Suprapubic skin (tissue), 4 donors: ENCODE data around the gene NPR2. TPM values are rescaled to one million over a fixed set of nuclear protein-coding genes. Genes with fewer than 3 reads are reported as not detected.

Experiments used
- DNase-seq, 2 donors: peaks; one replicate each; pipeline ENCODE4 v3.0.0-alpha.2; 2019; ENCODE audit warnings: low spot score in 2 of 2
- H3K27ac ChIP-seq: fragments of 200-600 bp; sonication (generic); one replicate; pipeline ENCODE4 v1.5.1; 2019
- H3K27me3 ChIP-seq: fragments of 200-600 bp; sonication (generic); one replicate; pipeline ENCODE4 v1.5.1; 2019
- H3K36me3 ChIP-seq: fragments of 200-600 bp; sonication (generic); one replicate; pipeline ENCODE4 v1.5.1; 2019
- H3K4me1 ChIP-seq: fragments of 200-600 bp; sonication (generic); one replicate; pipeline ENCODE4 v1.5.1; 2019
- H3K4me3 ChIP-seq: fragments of 200-600 bp; sonication (generic); one replicate; pipeline ENCODE4 v1.5.1; 2019; ENCODE audit warnings: mild to moderate bottlenecking
- H3K9me3 ChIP-seq: fragments of 200-600 bp; sonication (generic); one replicate; pipeline ENCODE4 v1.5.1; 2019
- EP300 ChIP-seq: sonication (generic); formaldehyde crosslinking; IDR thresholded peaks from one replicate; pipeline ENCODE4 v1.6.1; 2017; ENCODE audit warnings: antibody characterized with exemption
- POLR2A ChIP-seq, 2 donors: fragments of 450-650 bp; IDR thresholded peaks; one replicate each; pipeline ENCODE4 v1.6.1; 2017; ENCODE audit warnings: antibody characterized with exemption in 2 of 2, mild to moderate bottlenecking in 2 of 2, moderate library complexity in 2 of 2
- POLR2AphosphoS5 ChIP-seq, 3 donors: sonication (generic); formaldehyde crosslinking; IDR thresholded peaks; one replicate each; pipeline ENCODE4 v1.6.1; 2017; ENCODE audit warnings: antibody characterized with exemption in 3 of 3
- WGBS: methylation state at CpG from one replicate; pipeline ENCODE4 v1.1.5; 2018; 5-methylcytosine and 5-hydroxymethylcytosine counted together
- total RNA-seq, 4 donors: library from RNA; depleted of rRNA; stranded (reverse); fragments of >200 nt; gene quantifications; one replicate each; pipeline ENCODE4 v1.1.0, GENCODE V29; 2016
- TF ChIP-seq, protein P1 (sequence below), 2 donors: fragments of 200-600 bp in 1 of 2; fragments of 450-650 bp in 1 of 2; sonication (generic) in 1 of 2; IDR thresholded peaks; one replicate each; pipeline ENCODE4 v1.5.1; 2016 to 2019; ENCODE audit warnings: antibody characterized with exemption in 2 of 2, mild to moderate bottlenecking in 1 of 2, moderate library complexity in 1 of 2

The NPR2 gene
- total RNA-seq, 4 donors from 2014 or later: 8.4 to 26.1 (median 18.2) TPM

DNA sequence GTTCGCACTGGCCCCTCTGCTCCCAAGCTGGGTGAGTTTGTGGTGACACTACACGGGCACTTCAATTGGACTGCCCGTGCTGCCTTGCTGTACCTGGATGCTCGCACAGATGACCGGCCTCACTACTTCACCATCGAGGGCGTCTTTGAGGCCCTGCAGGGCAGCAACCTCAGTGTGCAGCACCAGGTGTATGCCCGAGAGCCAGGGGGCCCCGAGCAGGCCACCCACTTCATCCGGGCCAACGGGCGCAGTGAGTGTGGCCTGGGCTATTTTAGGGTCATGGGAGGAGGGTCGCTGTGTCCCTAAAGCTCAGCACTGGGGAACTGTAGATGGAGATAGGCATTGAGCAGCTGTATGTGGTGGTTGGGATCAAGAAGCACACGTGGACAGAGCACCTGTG, 1.4 kb downstream of the NPR2 start:
- no peak overlapping the region for H3K27ac ChIP-seq

DNA sequence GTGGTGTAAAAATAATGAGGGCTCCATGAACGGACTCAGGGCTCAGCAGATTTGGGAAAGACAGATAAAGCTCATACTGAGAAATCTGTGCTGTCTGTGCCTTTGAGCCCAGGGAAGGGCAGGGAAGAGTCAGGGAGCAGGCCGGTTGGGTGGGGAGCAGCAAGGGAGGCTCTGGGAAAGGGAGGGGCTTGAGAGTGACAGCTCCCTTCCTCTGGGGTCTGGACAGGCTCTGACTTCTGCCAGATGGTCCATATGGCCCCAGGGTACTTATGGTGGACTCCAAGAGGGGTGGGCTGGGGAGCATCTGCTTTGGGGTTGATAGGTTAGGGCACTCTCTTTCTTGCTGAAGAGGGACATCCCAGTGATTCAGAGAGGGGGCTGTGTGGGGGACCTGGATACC, 2.1 kb downstream of the NPR2 start:
- H3K9me3 ChIP-seq: no peaks in the 10 kb centered on the region
- no peak for DNase-seq
- no peaks in the 10 kb centered on the region for H3K27me3 ChIP-seq
- H3K27ac ChIP-seq: no peak overlapping the region
- H3K4me3 ChIP-seq: no peak overlapping the region
- H3K36me3 ChIP-seq: no peaks in the 10 kb centered on the region
- peaks cover 32% of the 10 kb centered on the region for H3K4me1 ChIP-seq
- TF ChIP-seq POLR2A (IDR thresholded peaks at IDR 0.05): no peak
- TF ChIP-seq EP300: no peak
- TF ChIP-seq, protein P1, sequence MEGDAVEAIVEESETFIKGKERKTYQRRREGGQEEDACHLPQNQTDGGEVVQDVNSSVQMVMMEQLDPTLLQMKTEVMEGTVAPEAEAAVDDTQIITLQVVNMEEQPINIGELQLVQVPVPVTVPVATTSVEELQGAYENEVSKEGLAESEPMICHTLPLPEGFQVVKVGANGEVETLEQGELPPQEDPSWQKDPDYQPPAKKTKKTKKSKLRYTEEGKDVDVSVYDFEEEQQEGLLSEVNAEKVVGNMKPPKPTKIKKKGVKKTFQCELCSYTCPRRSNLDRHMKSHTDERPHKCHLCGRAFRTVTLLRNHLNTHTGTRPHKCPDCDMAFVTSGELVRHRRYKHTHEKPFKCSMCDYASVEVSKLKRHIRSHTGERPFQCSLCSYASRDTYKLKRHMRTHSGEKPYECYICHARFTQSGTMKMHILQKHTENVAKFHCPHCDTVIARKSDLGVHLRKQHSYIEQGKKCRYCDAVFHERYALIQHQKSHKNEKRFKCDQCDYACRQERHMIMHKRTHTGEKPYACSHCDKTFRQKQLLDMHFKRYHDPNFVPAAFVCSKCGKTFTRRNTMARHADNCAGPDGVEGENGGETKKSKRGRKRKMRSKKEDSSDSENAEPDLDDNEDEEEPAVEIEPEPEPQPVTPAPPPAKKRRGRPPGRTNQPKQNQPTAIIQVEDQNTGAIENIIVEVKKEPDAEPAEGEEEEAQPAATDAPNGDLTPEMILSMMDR (IDR thresholded peaks at IDR 0.05): no peak
- TF ChIP-seq POLR2AphosphoS5 (IDR thresholded peaks at IDR 0.05): no peak
- 56% methylated on average over 2 of the region's 2 CpGs for WGBS

More for the DNA sequence above, 1.4 kb downstream of the NPR2 start:
- peaks cover 32% of the 10 kb centered on the region for H3K4me1 ChIP-seq
- no peaks in the 10 kb centered on the region for H3K27me3 ChIP-seq
- DNase-seq: no peak
- 76% methylated on average over 2 of the region's 14 CpGs for WGBS
- H3K36me3 ChIP-seq: no peaks in the 10 kb centered on the region
- no peak for TF ChIP-seq EP300
- no peak for TF ChIP-seq POLR2A (IDR thresholded peaks at IDR 0.05)
- TF ChIP-seq, protein P1 (IDR thresholded peaks at IDR 0.05): no peak
- TF ChIP-seq POLR2AphosphoS5 (IDR thresholded peaks at IDR 0.05): no peak
- H3K4me3 ChIP-seq: peak overlapping the region; percentile 54
- no peaks in the 10 kb centered on the region for H3K9me3 ChIP-seq

DNA sequence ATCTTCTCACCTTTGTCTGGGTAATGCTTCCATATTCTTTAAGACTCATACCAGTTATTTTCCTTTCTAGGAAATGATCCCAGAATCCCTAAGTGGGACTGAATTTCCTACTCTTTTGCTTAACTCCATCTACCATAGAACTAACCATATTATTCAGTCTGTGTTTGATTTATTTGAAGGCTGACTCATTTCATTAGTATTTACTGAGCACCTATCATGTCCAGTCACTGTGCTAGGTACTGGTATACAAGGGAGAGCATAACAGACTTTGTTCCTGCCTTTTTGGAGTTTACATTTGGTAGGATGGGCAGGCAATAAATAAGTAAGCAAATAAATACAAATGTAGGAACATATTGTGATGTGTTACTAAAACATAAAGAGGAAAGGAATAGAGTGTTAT, 4.3 kb downstream of the NPR2 start:
- no peak overlapping the region for H3K4me3 ChIP-seq
- peaks cover 4% of the 10 kb centered on the region for H3K36me3 ChIP-seq
- H3K9me3 ChIP-seq: no peaks in the 10 kb centered on the region
- peaks cover 25% of the 10 kb centered on the region for H3K4me1 ChIP-seq
- H3K27me3 ChIP-seq: no peaks in the 10 kb centered on the region
- TF ChIP-seq POLR2AphosphoS5 (IDR thresholded peaks at IDR 0.05) (no peak), EP300 (no peak), POLR2A (IDR thresholded peaks at IDR 0.05) (no peak)
- TF ChIP-seq, protein P1 (IDR thresholded peaks at IDR 0.05): no peak
- no peak overlapping the region for H3K27ac ChIP-seq
- DNase-seq: no peak

DNA sequence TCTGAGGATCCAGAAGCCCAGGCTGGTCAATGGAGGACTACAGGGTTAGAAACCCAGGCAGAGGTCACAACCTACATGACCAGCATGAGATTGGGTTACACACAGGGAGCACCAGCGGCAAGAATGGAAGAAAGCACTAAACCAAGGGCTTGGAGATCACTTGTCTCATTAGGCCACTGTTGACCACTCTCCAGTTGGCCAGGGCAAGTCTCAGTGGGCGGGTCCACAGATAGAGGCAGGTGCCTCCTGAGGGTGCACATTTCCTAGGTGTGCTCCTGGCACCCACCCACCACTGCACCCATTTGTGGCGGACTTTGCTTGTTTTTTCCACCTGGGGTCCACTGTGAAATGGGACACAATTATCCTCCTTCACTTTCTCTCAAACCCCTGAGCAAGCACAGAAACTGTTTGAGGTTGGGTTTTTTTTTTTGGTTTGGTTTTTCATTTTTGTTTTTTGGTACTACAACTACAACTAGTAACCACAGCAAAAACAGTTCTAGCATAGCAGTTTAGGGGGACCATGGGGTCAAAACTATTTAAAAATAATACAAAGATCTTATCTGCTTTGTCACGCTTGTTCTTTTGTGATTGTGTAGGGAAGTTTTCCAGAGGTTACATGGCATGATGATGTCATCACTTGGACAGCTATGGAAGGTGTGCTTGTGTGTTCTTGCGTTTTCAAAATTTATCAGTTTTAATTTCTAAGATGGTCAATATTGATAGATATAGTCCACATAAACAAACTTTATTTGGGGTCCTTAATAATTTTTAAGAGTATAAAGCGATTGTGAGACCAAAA, 6.1 kb downstream of the NPR2 start:
- H3K36me3 ChIP-seq: peaks cover 18% of the 10 kb centered on the region
- H3K27ac ChIP-seq: no peak overlapping the region
- 76% methylated on average over 6 of the region's 6 CpGs for WGBS
- TF ChIP-seq POLR2AphosphoS5 (IDR thresholded peaks at IDR 0.05) (no peak), POLR2A (IDR thresholded peaks at IDR 0.05) (no peak), EP300 (no peak)
- TF ChIP-seq, protein P1 (IDR thresholded peaks at IDR 0.05): no peak
- H3K27me3 ChIP-seq: no peaks in the 10 kb centered on the region
- H3K4me3 ChIP-seq: no peak overlapping the region
- DNase-seq: no peak
- H3K9me3 ChIP-seq: no peaks in the 10 kb centered on the region
- H3K4me1 ChIP-seq: peaks cover 10% of the 10 kb centered on the region

DNA sequence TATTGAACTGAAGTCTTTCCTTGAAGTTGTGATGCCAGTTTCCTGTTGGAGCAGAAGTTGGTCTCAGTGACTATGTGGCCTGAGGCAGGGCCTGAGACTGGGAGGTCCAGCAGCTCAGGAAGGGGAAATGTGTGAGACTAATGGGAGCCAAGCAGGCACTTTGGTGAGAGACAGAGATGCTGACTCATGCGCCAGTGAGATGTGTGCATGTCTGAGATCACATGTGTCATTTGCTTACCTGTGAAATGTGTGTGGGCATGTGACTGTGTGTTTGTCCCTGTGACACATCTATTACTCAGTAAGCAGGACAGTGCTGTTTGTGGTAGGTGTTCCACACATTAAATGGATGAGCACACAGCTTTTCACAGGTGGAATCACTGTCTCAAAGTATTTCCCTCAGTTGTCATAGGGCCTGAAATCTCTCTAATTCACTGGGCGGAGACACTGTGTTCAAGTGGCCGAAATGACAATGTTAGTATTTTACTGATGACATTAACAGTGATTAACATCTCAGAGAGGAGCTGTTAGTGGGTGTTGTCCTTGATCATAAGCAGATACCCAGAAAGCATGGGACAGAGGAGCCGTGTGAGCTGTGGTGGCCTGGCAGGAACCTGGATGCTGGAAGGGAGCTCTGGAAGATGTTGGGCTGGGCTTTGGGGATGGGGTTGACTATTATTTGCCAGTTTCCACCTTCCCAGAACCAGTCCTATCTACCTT, 7.4 kb downstream of the NPR2 start:
- H3K36me3 ChIP-seq: peaks cover 22% of the 10 kb centered on the region
- 65% methylated on average over 4 of the region's 4 CpGs for WGBS
- H3K4me1 ChIP-seq: no peaks in the 10 kb centered on the region
- no peak overlapping the region for H3K27ac ChIP-seq
- no peaks in the 10 kb centered on the region for H3K27me3 ChIP-seq
- H3K9me3 ChIP-seq: no peaks in the 10 kb centered on the region
- no peak overlapping the region for H3K4me3 ChIP-seq
- TF ChIP-seq, protein P1 (IDR thresholded peaks at IDR 0.05): no peak
- TF ChIP-seq EP300 (no peak), POLR2A (IDR thresholded peaks at IDR 0.05) (no peak), POLR2AphosphoS5 (IDR thresholded peaks at IDR 0.05) (no peak)
- DNase-seq: no peak
